Mesenchymal stem cell (in vitro differentiated cells and primary cell): Measurements from ENCODE around the gene CABLES2.

Experiments
- DNase-seq: peaks from one replicate; pipeline ENCODE4 v3.0.0-alpha.2; 2013
- H2AFZ ChIP-seq: one replicate; pipeline ENCODE4 v1.6.1; 2013; ENCODE audit warnings: low read depth, mild to moderate bottlenecking, control low read depth, inconsistent platforms, low read length, moderate library complexity
- H2AK5ac ChIP-seq: 2 replicates; pipeline ENCODE4 v1.6.1; 2013; ENCODE audit warnings: low read length, moderate library complexity, mild to moderate bottlenecking, inconsistent platforms; ENCODE audit not compliant: severe bottlenecking
- H2BK120ac ChIP-seq: one replicate; pipeline ENCODE4 v1.6.1; 2013; ENCODE audit warnings: low read depth, mild to moderate bottlenecking, inconsistent platforms, low read length, moderate library complexity
- H2BK12ac ChIP-seq, 2 experiments: one replicate each; pipeline ENCODE4 v1.6.1; 2013; ENCODE audit warnings: inconsistent platforms in 2 of 2, low read length in 2 of 2, mild to moderate bottlenecking in 2 of 2, moderate library complexity in 2 of 2, control low read depth in 1 of 2
- H2BK15ac ChIP-seq: one replicate; pipeline ENCODE4 v1.6.1; 2013; ENCODE audit warnings: mild to moderate bottlenecking, low read depth, inconsistent platforms; ENCODE audit not compliant: poor library complexity, severe bottlenecking
- H2BK5ac ChIP-seq: 2 replicates; pipeline ENCODE4 v1.6.1; 2013; ENCODE audit warnings: low read depth, mild to moderate bottlenecking, low read length, control low read depth, inconsistent platforms; ENCODE audit not compliant: poor library complexity, severe bottlenecking
- H3K14ac ChIP-seq, 2 experiments: one replicate each; pipeline ENCODE4 v1.6.1; 2013; ENCODE audit warnings: inconsistent platforms in 2 of 2, low read length in 2 of 2, control low read depth in 1 of 2, mild to moderate bottlenecking in 1 of 2, moderate library complexity in 1 of 2
- H3K18ac ChIP-seq, 2 experiments: one replicate each; pipeline ENCODE4 v1.6.1; 2013; ENCODE audit warnings: inconsistent platforms in 2 of 2, low read length in 2 of 2, control low read depth in 1 of 2, low read depth in 1 of 2, mild to moderate bottlenecking in 1 of 2
- H3K23ac ChIP-seq, 2 experiments: one replicate each; pipeline ENCODE4 v1.6.1; 2013; ENCODE audit warnings: inconsistent platforms in 2 of 2, low read length in 2 of 2, mild to moderate bottlenecking in 2 of 2, moderate library complexity in 2 of 2, control low read depth in 1 of 2
- H3K27ac ChIP-seq: 2 replicates; pipeline ENCODE4 v1.5.1; 2013; ENCODE audit warnings: mild to moderate bottlenecking, moderate library complexity, low read length, control low read depth, inconsistent platforms; ENCODE audit not compliant: poor library complexity, severe bottlenecking
- H3K27me3 ChIP-seq, 2 experiments: 2 replicates each; pipeline versions ENCODE4 v1.6.1 to v1.7.0; 2013; ENCODE audit warnings: low read length in 2 of 2, mild to moderate bottlenecking in 2 of 2, moderate library complexity in 2 of 2, control low read depth in 1 of 2, inconsistent platforms in 1 of 2; ENCODE audit not compliant: control insufficient read depth in 1 of 2, insufficient read depth in 1 of 2
- H3K36me3 ChIP-seq, 2 experiments: 2 replicates each; pipeline versions ENCODE4 v1.6.1 to v1.7.0; 2013; ENCODE audit warnings: low read length in 2 of 2, control low read depth in 1 of 2, inconsistent platforms in 1 of 2, low read depth in 1 of 2, mild to moderate bottlenecking in 1 of 2; ENCODE audit not compliant: insufficient read depth in 2 of 2, control insufficient read depth in 1 of 2
- H3K4ac ChIP-seq, 2 experiments: one replicate each; pipeline ENCODE4 v1.6.1; 2013; ENCODE audit warnings: inconsistent platforms in 2 of 2, low read length in 2 of 2, mild to moderate bottlenecking in 2 of 2, moderate library complexity in 2 of 2, control low read depth in 1 of 2, low read depth in 1 of 2
- H3K4me1 ChIP-seq: 2 replicates; pipeline ENCODE4 v1.6.1; 2013; ENCODE audit warnings: low read depth, low read length, control low read depth; ENCODE audit not compliant: control insufficient read depth, insufficient read depth
- H3K4me2 ChIP-seq: 2 replicates; pipeline ENCODE4 v1.6.1; 2013; ENCODE audit warnings: low read length, mild to moderate bottlenecking, inconsistent platforms; ENCODE audit not compliant: poor library complexity, severe bottlenecking
- H3K4me3 ChIP-seq, 2 experiments: 2 replicates each; pipeline versions ENCODE4 v1.5.1 to v1.7.0; 2013; ENCODE audit warnings: low read length in 2 of 2, mild to moderate bottlenecking in 2 of 2, control low read depth in 1 of 2, low read depth in 1 of 2; ENCODE audit not compliant: insufficient read depth in 1 of 2
- H3K79me1 ChIP-seq: replicated peaks from 2 replicates; pipeline ENCODE4 v1.6.1; 2013; ENCODE audit warnings: mild to moderate bottlenecking, control low read depth, low read length, inconsistent platforms; ENCODE audit not compliant: poor library complexity, severe bottlenecking
- H3K9ac ChIP-seq: 2 replicates; pipeline ENCODE4 v1.7.0; 2013; ENCODE audit warnings: mild to moderate bottlenecking, low read length, moderate library complexity
- H3K9me3 ChIP-seq: 2 replicates; pipeline ENCODE4 v1.7.0; 2013; ENCODE audit warnings: mild to moderate bottlenecking, low read length; ENCODE audit not compliant: control insufficient read depth
- H4K8ac ChIP-seq: one replicate; pipeline ENCODE4 v1.6.1; 2013; ENCODE audit warnings: inconsistent platforms, mild to moderate bottlenecking, low read length, moderate library complexity
- H4K91ac ChIP-seq: one replicate; pipeline ENCODE4 v1.6.1; 2013; ENCODE audit warnings: mild to moderate bottlenecking, low read length, inconsistent platforms
- WGBS: methylation state at CpG from one replicate; pipeline ENCODE4 v1.1.7; 2013; ENCODE audit warnings: mixed read lengths; 5-methylcytosine and 5-hydroxymethylcytosine counted together

The CABLES2 gene

DNA sequence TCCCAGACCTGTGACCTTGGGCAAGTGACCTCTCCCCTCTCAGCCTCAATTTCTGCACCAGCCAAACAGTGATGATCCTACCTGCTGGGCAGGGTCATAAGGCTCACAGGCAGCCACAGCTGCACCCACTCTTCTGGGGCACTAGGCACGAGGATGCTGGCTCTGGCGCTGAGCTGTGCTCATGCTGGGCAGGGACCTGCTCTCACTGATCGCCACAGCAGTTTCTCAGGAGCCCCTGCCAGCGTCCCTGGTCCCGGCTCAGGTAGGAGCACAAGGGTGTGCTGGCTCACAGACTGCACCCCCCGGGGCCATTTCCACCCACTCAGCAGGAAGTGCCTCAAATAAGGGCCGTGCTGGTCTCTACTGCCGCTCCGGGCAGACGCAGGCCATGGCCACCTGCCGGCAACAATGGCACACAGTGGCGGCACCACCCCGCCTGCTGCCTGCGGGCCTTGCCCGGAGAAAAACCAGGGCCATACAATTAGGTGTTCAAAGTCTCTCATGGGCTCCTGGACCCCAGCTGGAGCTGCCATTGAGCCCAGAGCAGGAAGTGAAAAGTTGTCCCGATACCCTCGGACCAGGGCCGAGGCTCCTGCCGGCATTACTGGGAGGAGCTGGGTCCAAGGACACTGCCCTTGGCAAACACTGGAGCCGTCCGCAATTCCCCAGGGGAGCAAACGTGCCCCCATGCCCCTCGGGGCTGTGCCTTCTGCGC is 4.6 kb upstream of the CABLES2 start:
- Histone ChIP-seq H4K8ac (no peak overlapping the region), H3K36me3 (no peaks in the 10 kb centered on the region), H3K23ac (no peak overlapping the region), H3K79me1 (no peaks in the 10 kb centered on the region), H2AFZ (no peak overlapping the region), H3K18ac (no peak overlapping the region), H3K14ac (no peak overlapping the region), H3K4me3 (no peak overlapping the region), H2BK12ac (no peak overlapping the region), H3K9me3 (no peaks in the 10 kb centered on the region), H3K27ac (no peak overlapping the region), H3K4me1 (peaks cover 22% of the 10 kb centered on the region), H3K4me2 (no peak overlapping the region), H3K27me3 (peaks cover 10 to 55% of the 10 kb centered on the region in 2 experiments), H3K9ac (no peak overlapping the region), H2BK15ac (no peak overlapping the region), H3K4ac (no peak overlapping the region), H2BK120ac (no peak overlapping the region), H2BK5ac (no peak overlapping the region), H2AK5ac (no peak overlapping the region), H4K91ac (no peak overlapping the region)
- no peak for DNase-seq
- WGBS, result 71% methylated on average over 24 of the region's 24 CpGs

DNA sequence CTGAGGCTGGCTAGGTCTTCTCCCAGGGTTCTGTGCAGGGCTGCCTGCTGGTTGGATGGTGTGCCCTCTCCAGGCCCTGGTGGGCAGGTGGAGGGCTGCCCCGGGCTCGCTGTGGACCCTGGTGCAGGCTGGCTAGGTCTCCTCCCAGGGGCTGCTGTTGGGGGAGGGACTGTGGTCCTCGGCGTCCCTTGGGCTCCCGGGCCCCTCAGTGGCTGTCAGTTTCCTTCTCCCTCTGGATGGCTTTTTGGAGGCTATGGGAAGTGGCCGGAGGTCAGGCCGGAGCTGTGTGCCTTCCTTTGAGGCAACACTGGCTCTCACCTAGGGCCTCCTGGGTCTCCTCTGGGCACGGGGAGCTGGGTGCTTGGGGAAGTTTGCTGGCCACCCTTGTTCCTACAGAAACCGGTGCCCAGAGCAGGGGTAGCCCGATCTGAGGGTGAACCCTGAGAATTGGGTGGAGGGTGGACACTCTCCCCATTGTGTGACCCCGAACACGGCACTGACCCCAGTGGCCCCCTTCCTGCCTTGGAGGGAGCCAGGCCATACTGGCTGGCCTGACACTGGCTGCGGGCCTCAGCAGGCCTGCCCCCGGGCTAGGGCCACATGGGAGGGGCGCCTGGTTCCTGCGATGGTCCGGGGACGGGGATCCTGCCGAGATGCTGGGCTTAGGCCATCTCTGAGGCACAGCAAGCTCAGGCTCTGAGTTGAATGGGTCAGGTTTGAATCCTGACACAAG is 3.8 kb upstream of the CABLES2 start:
- Histone ChIP-seq H3K36me3 (no peaks in the 10 kb centered on the region), H4K8ac (no peak overlapping the region), H3K79me1 (peaks cover 6% of the 10 kb centered on the region), H3K27me3 (peaks cover 10 to 54% of the 10 kb centered on the region in 2 experiments), H3K4me2 (no peak overlapping the region), H3K27ac (no peak overlapping the region), H2BK15ac (no peak overlapping the region), H2BK12ac (no peak overlapping the region), H3K14ac (no peak overlapping the region), H3K4me1 (peaks cover 30% of the 10 kb centered on the region), H4K91ac (no peak overlapping the region), H2BK120ac (no peak overlapping the region), H3K23ac (peak overlapping the region in 1 of 2 experiments; percentile 46), H3K9me3 (no peaks in the 10 kb centered on the region), H2BK5ac (no peak overlapping the region), H3K18ac (no peak overlapping the region), H3K4me3 (no peak overlapping the region), H3K9ac (no peak overlapping the region), H2AK5ac (no peak overlapping the region), H3K4ac (no peak overlapping the region), H2AFZ (no peak overlapping the region)
- WGBS, result 81% methylated on average over 19 of the region's 19 CpGs
- no peak for DNase-seq

DNA sequence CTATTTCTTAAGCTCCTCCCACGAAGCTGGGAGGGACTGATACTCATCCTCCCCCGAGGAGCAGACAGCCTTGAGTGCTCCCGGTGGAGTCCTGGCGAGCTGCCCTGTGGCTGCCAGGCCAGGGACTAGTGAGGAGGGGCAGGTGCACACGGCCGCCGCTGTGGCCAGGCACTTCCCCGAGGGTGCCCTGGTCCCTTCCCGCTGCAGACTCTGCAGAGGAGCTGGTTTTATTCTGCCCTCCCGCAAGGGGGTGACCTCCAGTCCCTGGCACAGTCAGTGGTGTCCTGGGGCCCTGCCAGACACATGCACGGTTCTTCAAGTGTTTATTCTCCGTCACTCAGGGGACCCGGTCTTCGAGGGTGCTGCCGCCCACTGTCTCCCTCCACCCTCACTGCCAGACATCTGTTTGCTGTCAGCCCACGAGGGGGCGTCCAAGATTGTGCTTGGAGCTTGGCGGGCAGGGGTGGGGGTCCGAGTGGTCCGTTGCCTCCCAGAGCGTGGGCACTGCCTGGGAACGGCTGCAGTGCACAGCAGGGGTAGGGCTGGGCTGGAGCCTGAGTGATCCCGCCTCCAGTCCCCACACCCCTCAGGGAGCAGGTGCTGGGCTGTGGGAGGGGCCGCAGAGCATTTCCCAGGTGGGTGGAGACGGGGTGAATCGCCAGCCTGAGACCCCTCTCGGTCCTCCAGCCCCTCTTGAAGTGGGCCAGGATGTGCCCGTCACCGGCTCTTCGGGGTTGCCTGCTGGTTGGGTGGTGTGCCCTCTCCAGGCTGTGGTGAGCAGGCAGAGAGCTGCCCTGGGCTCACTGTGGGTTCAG is 3.1 kb upstream of the CABLES2 start:
- H3K27me3 ChIP-seq, result peaks cover 7 to 49% of the 10 kb centered on the region in 2 experiments
- H3K79me1 ChIP-seq, result peaks cover 12% of the 10 kb centered on the region
- H3K4me2 ChIP-seq, result no peak overlapping the region
- H2AFZ ChIP-seq, result no peak overlapping the region
- H3K23ac ChIP-seq, result no peak overlapping the region
- H4K91ac ChIP-seq, result no peak overlapping the region
- no peak overlapping the region for H4K8ac ChIP-seq
- H3K14ac ChIP-seq, result no peak overlapping the region
- no peak overlapping the region for H2BK15ac ChIP-seq
- no peak overlapping the region for H2BK12ac ChIP-seq
- no peak overlapping the region for H2BK120ac ChIP-seq
- peaks cover 35% of the 10 kb centered on the region for H3K4me1 ChIP-seq
- H3K9me3 ChIP-seq, result no peaks in the 10 kb centered on the region
- H3K4me3 ChIP-seq, result no peak overlapping the region
- H2AK5ac ChIP-seq, result no peak overlapping the region
- DNase-seq, result peak; percentile 30
- no peak overlapping the region for H2BK5ac ChIP-seq
- H3K9ac ChIP-seq, result no peak overlapping the region
- no peaks in the 10 kb centered on the region for H3K36me3 ChIP-seq
- H3K27ac ChIP-seq, result no peak overlapping the region
- no peak overlapping the region for H3K18ac ChIP-seq
- no peak overlapping the region for H3K4ac ChIP-seq
- 18% methylated on average over 27 of the region's 30 CpGs for WGBS
